Cardiac muscle cell (in vitro differentiated cells and primary cell): Measurements from ENCODE around the gene RBM23. TPM values are rescaled to one million over a fixed set of nuclear protein-coding genes. Genes with fewer than 3 reads are reported as not detected.

Experiments used
- DNase-seq, 2 donors: peaks; one replicate each; pipeline versions ENCODE4 v3.0.0 to v3.0.0-alpha.2; 2010 to 2017; ENCODE audit warnings: low read depth in 1 of 2, low spot score in 1 of 2
- H3K27ac ChIP-seq: fragments of 200-600 bp; sonication (generic); 2 replicates; pipeline ENCODE4 v1.5.1; 2016
- H3K27me3 ChIP-seq: fragments of 200-600 bp; sonication (generic); 2 replicates; pipeline ENCODE4 v1.6.0; 2016; ENCODE audit warnings: control low read depth
- H3K36me3 ChIP-seq: fragments of 200-600 bp; sonication (generic); 2 replicates; pipeline ENCODE4 v1.5.1; 2016; ENCODE audit warnings: control low read depth
- H3K4me1 ChIP-seq: fragments of 200-600 bp; sonication (generic); 2 replicates; pipeline ENCODE4 v1.8.1; 2017; ENCODE audit warnings: low read depth, mild to moderate bottlenecking, mixed run types
- H3K4me3 ChIP-seq: fragments of 200-600 bp; sonication (generic); 2 replicates; pipeline ENCODE4 v1.5.1; 2016; ENCODE audit warnings: mild to moderate bottlenecking
- H3K9me3 ChIP-seq: fragments of 200-600 bp; sonication (generic); 2 replicates; pipeline ENCODE4 v1.5.1; 2017; ENCODE audit warnings: low read depth, mild to moderate bottlenecking, control low read depth
- polyA plus RNA-seq: library from polyadenylated mRNA; unstranded; fragments of >200 nt; fragmentation: Nextera tagmentation; extraction: Ambion mirVana; gene quantifications from 2 replicates; pipeline ENCODE4 v1.2.1, GENCODE V29; 2016
- total RNA-seq: library from RNA; depleted of rRNA; stranded (reverse); fragments of >200 nt; gene quantifications from 2 replicates; pipeline ENCODE4 v1.2.3, GENCODE V29; 2016
- TF ChIP-seq, protein P1 (sequence below): IDR thresholded peaks from 2 replicates; pipeline ENCODE4 v1.5.1; 2012; ENCODE audit warnings: low read depth, mild to moderate bottlenecking, low read length

Gene RBM23
- total and polyA plus RNA-seq, 2 experiments from 2014 or later, result 93.4 to 107 TPM

DNA sequence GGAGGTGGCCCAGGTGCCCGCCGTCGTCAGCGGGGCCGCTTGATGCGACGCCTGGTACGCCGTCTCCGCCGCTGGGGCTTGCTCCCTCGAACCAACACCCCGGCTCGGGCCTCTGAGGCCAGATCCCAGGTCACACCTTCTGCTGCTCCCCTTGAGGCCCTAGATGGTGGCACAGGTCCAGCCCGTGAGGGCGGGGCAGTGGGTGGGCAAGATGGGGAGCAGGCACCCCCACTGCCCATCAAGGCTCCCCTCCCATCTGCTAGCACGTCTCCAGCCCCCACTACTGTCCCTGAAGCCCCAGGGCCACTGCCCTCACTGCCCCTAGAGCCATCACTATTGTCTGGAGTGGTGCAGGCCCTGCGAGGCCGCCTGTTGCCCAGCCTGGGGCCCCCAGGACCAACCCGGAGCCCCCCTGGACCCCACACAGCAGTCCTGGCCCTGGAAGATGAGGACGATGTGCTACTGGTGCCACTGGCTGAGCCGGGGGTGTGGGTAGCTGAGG lies 41.9 kb downstream of the RBM23 start:
- TF ChIP-seq, protein P1, sequence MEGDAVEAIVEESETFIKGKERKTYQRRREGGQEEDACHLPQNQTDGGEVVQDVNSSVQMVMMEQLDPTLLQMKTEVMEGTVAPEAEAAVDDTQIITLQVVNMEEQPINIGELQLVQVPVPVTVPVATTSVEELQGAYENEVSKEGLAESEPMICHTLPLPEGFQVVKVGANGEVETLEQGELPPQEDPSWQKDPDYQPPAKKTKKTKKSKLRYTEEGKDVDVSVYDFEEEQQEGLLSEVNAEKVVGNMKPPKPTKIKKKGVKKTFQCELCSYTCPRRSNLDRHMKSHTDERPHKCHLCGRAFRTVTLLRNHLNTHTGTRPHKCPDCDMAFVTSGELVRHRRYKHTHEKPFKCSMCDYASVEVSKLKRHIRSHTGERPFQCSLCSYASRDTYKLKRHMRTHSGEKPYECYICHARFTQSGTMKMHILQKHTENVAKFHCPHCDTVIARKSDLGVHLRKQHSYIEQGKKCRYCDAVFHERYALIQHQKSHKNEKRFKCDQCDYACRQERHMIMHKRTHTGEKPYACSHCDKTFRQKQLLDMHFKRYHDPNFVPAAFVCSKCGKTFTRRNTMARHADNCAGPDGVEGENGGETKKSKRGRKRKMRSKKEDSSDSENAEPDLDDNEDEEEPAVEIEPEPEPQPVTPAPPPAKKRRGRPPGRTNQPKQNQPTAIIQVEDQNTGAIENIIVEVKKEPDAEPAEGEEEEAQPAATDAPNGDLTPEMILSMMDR, result no peak
- DNase-seq, result no peak
- no peaks in the 10 kb centered on the region for H3K9me3 ChIP-seq
- no peak overlapping the region for H3K4me3 ChIP-seq
- no peaks in the 10 kb centered on the region for H3K27me3 ChIP-seq
- peaks cover 17% of the 10 kb centered on the region for H3K36me3 ChIP-seq
- no peaks in the 10 kb centered on the region for H3K4me1 ChIP-seq
- no peak overlapping the region for H3K27ac ChIP-seq

DNA sequence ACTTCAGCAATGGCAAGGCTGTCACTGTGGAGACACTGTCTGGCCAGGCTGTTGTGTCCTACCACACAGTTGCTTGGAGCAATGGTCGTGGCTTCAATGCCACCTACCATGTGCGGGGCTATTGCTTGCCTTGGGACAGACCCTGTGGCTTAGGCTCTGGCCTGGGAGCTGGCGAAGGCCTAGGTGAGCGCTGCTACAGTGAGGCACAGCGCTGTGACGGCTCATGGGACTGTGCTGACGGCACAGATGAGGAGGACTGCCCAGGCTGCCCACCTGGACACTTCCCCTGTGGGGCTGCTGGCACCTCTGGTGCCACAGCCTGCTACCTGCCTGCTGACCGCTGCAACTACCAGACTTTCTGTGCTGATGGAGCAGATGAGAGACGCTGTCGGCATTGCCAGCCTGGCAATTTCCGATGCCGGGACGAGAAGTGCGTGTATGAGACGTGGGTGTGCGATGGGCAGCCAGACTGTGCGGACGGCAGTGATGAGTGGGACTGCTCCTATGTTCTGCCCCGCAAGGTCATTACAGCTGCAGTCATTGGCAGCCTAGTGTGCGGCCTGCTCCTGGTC lies 43.1 kb downstream of the RBM23 start:
- TF ChIP-seq, protein P1, result no peak
- Histone ChIP-seq H3K36me3 (peaks cover 17% of the 10 kb centered on the region), H3K4me1 (peaks cover under 1% of the 10 kb centered on the region), H3K27ac (no peak overlapping the region), H3K27me3 (no peaks in the 10 kb centered on the region), H3K9me3 (no peaks in the 10 kb centered on the region), H3K4me3 (no peak overlapping the region)
- no peak for DNase-seq

DNA sequence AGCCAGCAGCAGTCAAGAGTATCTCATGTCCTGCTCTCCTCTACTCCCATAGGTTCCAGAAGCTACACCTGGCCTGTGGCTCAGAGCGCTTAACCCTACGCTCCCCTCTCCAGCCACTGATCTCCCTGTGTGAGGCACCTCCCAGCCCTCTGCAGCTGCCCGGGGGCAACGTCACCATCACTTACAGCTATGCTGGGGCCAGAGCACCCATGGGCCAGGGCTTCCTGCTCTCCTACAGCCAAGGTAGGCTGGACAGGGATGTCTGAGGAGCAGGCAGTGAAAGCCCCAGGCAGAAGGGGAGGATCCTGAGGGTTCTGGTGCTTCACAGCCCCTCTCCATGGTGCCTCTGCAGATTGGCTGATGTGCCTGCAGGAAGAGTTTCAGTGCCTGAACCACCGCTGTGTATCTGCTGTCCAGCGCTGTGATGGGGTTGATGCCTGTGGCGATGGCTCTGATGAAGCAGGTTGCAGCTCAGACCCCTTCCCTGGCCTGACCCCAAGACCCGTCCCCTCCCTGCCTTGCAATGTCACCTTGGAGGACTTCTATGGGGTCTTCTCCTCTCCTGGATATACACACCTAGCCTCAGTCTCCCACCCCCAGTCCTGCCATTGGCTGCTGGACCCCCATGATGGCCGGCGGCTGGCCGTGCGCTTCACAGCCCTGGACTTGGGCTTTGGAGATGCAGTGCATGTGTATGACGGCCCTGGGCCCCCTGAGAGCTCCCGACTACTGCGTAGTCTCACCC lies 43.8 kb downstream of the RBM23 start:
- no peaks in the 10 kb centered on the region for H3K27me3 ChIP-seq
- DNase-seq, result no peak
- H3K36me3 ChIP-seq, result peaks cover 17% of the 10 kb centered on the region
- H3K4me1 ChIP-seq, result peaks cover 6% of the 10 kb centered on the region
- H3K4me3 ChIP-seq, result no peak overlapping the region
- no peak overlapping the region for H3K27ac ChIP-seq
- TF ChIP-seq, protein P1, result no peak
- H3K9me3 ChIP-seq, result no peaks in the 10 kb centered on the region

DNA sequence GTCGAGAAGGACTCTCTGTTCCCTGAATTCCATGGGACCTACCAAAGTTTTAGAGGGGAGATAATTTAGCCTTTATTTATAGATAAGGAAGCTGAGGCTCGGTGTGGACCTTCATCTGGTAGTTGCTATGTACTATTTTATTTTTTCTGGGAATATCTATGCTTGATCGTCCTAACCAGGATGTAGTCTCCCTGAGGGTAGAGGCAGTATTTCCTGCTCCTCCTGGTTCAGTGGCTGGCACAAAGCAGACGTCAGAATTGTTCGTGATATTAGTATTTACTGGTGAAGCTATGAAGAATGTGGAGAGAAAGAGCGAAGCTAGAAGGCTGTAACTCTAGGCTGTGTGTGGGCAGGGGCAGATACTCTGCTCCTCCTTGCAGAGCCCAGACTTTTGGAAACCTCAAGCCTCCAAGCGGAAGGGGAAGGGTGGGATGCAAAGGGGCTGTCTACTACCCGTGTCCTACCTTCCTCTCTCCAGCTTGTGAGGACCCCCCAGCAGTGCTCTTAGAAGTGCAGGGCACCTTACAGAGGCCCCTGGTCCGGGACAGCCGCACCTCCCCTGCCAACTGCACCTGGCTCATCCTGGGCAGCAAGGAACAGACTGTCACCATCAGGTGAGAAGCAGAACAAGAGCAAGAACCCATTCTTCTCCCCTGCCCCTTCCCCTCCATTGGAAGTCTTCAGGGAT lies 46.0 kb downstream of the RBM23 start:
- Histone ChIP-seq H3K27ac (peak overlapping the region; percentile 90), H3K4me3 (peak overlapping the region; percentile 61)
- no peak for DNase-seq

DNA sequence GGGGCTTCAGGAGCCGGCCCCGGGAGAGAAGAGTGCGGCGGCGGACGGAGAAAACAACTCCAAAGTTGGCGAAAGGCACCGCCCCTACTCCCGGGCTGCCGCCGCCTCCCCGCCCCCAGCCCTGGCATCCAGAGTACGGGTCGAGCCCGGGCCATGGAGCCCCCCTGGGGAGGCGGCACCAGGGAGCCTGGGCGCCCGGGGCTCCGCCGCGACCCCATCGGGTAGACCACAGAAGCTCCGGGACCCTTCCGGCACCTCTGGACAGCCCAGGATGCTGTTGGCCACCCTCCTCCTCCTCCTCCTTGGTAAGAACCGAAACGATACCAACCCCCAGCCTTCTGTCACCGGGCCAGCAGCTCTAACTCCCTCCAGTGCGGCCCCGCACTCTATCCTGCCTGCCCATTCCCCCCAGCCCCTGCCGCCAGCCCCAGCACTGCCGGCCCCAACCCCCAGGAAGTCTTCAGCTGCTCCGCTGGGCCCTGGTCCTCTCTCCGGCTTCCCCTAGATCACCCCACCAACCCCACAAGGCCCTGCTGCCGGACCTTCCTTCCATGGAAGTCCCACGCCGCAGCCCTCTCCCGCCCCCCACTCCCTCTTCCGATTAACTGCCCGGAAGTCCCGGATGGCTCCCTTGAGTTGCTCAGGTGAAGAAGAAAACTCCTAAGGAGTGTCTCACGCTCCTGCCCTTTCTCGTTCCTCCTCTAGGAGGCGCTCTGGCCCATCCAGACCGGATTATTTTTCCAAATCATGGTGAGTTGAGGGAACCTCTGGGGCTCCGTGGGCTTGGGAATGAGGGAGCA lies 46.7 kb downstream of the RBM23 start:
- H3K4me1 ChIP-seq, result peaks cover 6% of the 10 kb centered on the region
- TF ChIP-seq, protein P1, result peak; percentile 96
- no peaks in the 10 kb centered on the region for H3K9me3 ChIP-seq
- peaks cover 17% of the 10 kb centered on the region for H3K36me3 ChIP-seq
- DNase-seq, result peak; percentile 85 to 90
- peak overlapping the region; percentile 90 for H3K27ac ChIP-seq
- peak overlapping the region; percentile 61 for H3K4me3 ChIP-seq
- no peaks in the 10 kb centered on the region for H3K27me3 ChIP-seq

More for the DNA sequence above, 46.0 kb downstream of the RBM23 start:
- peaks cover 6% of the 10 kb centered on the region for H3K4me1 ChIP-seq
- no peaks in the 10 kb centered on the region for H3K27me3 ChIP-seq
- TF ChIP-seq, protein P1, result no peak
- peaks cover 17% of the 10 kb centered on the region for H3K36me3 ChIP-seq
- H3K9me3 ChIP-seq, result no peaks in the 10 kb centered on the region
